Kidney (tissue), 14 donors: ENCODE results near the gene STYXL1. TPM values are rescaled to one million over a fixed set of nuclear protein-coding genes. Genes with fewer than 3 reads are reported as not detected.

Experiments used
- DNase-seq, 5 donors: peaks; one replicate each; pipeline ENCODE4 v3.0.0-alpha.2; 2013 to 2020
- FAIRE-seq: peaks from 2 replicates; lab custom pipeline; 2012; peaks lifted over from hg19 to GRCh38; lab: Jason Lieb, UNC
- H3K27ac ChIP-seq, 2 donors: one replicate each; pipeline ENCODE4 v1.7.0; 2013; ENCODE audit warnings: low read depth in 2 of 2, low read length in 2 of 2, inconsistent platforms in 1 of 2
- H3K27me3 ChIP-seq: one replicate; pipeline ENCODE4 v1.7.1; 2013; ENCODE audit warnings: low read length, inconsistent platforms; ENCODE audit not compliant: control insufficient read depth, insufficient read depth
- H3K36me3 ChIP-seq, 3 donors: one replicate each; pipeline versions ENCODE4 v1.7.0 to v1.7.1; 2013; ENCODE audit warnings: low read length in 3 of 3, control low read depth in 1 of 3, inconsistent platforms in 1 of 3; ENCODE audit not compliant: insufficient read depth in 3 of 3, control insufficient read depth in 2 of 3
- H3K4me1 ChIP-seq, 3 donors: one replicate each; pipeline versions ENCODE4 v1.7.0 to v1.7.1; 2013; ENCODE audit warnings: low read length in 3 of 3, inconsistent platforms in 1 of 3, low read depth in 1 of 3; ENCODE audit not compliant: control insufficient read depth in 2 of 3, insufficient read depth in 2 of 3
- H3K4me3 ChIP-seq, 3 donors: one replicate each; pipeline versions ENCODE4 v1.7.0 to v1.8.1; 2013; ENCODE audit warnings: low read length in 3 of 3, control low read depth in 1 of 3, inconsistent platforms in 1 of 3
- H3K9ac ChIP-seq, 3 donors: one replicate each; pipeline versions ENCODE4 v1.7.0 to v1.7.1; 2013; ENCODE audit warnings: low read length in 3 of 3, control low read depth in 1 of 3, inconsistent platforms in 1 of 3
- H3K9me3 ChIP-seq, 3 donors: one replicate each; pipeline versions ENCODE4 v1.7.0 to v1.7.1; 2013; ENCODE audit warnings: low read length in 3 of 3, control low read depth in 1 of 3, inconsistent platforms in 1 of 3; ENCODE audit not compliant: control insufficient read depth in 2 of 3, insufficient read depth in 1 of 3
- intact Hi-C: fragments of 100-400 bp; cut with DNase I; formaldehyde crosslinking; loops from one replicate; pipeline ENCODE4 v1.11.1; 2022
- polyA plus RNA-seq: library from polyadenylated mRNA; stranded (reverse); fragments of 350-450 nt; fragmentation: Illumina TruSeq; extraction: RNeasy Lipid Tissue Mini Kit (QIAGEN cat#74804); gene quantifications from one replicate; pipeline ENCODE4 v1.2.3, GENCODE V29; 2014; ENCODE audit warnings: low read depth, low replicate concordance; ENCODE audit not compliant: insufficient read depth
- total RNA-seq: library from RNA; stranded (reverse); fragmentation: NEBNext Ultra II Directional; extraction: Animal tissue kit (Norgen Biotek cat#: 25700); gene quantifications from one replicate; pipeline ENCODE4 v1.2.1, GENCODE V29; 2021
- TF ChIP-seq, protein P1 (sequence below): IDR thresholded peaks from 3 replicates; pipeline ENCODE4 v1.5.1; 2012; ENCODE audit warnings: mild to moderate bottlenecking, moderate library complexity, borderline replicate concordance; ENCODE audit not compliant: insufficient read depth; ENCODE audit errors: extremely low read depth
- donor health status: control.
- donor health status: control.
- donor health status: control.
- donor health status: control.
- donor health status: control.
- donor health status: DM: yes; HTN: yes; CAD: no.
- donor health status: Normal renal cell carcinoma (clear cell type).

Gene STYXL1
- total and polyA plus RNA-seq, 2 donors from 2014 or later: 29.9 to 55.5 TPM

DNA sequence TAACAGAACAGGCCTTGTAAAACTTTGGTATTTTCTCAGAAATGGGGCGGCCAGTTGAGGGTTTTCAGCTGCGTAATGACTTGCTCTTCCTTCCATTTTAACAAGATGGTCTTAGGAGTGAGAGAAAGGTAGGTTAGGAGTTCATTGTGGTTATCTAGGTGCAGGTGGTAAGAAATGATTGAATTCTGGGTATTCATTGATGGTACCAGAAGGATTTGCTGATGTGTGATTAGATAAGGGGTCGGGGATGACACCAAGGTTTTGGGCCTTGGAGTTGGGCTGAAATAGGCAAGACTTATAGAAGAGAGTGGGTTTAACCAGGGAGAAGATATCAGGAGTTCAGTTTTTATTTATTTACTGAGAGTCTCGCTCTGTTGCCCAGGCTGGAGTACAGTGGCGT lies 2.7 kb upstream of the STYXL1 start:
- Histone ChIP-seq H3K27ac (no peak overlapping the region), H3K36me3 (peaks cover 0 to 11% (median 6%) of the 10 kb centered on the region in 3 donors), H3K9me3 (no peaks in the 10 kb centered on the region), H3K27me3 (no peaks in the 10 kb centered on the region), H3K4me3 (no peak overlapping the region), H3K4me1 (peaks cover 0 to 6% (median 5%) of the 10 kb centered on the region in 3 donors), H3K9ac (no peak overlapping the region)
- TF ChIP-seq, protein P1, sequence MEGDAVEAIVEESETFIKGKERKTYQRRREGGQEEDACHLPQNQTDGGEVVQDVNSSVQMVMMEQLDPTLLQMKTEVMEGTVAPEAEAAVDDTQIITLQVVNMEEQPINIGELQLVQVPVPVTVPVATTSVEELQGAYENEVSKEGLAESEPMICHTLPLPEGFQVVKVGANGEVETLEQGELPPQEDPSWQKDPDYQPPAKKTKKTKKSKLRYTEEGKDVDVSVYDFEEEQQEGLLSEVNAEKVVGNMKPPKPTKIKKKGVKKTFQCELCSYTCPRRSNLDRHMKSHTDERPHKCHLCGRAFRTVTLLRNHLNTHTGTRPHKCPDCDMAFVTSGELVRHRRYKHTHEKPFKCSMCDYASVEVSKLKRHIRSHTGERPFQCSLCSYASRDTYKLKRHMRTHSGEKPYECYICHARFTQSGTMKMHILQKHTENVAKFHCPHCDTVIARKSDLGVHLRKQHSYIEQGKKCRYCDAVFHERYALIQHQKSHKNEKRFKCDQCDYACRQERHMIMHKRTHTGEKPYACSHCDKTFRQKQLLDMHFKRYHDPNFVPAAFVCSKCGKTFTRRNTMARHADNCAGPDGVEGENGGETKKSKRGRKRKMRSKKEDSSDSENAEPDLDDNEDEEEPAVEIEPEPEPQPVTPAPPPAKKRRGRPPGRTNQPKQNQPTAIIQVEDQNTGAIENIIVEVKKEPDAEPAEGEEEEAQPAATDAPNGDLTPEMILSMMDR: no peak
- FAIRE-seq (no peak), DNase-seq (no peak)
- intact Hi-C loops: no loop called here

DNA sequence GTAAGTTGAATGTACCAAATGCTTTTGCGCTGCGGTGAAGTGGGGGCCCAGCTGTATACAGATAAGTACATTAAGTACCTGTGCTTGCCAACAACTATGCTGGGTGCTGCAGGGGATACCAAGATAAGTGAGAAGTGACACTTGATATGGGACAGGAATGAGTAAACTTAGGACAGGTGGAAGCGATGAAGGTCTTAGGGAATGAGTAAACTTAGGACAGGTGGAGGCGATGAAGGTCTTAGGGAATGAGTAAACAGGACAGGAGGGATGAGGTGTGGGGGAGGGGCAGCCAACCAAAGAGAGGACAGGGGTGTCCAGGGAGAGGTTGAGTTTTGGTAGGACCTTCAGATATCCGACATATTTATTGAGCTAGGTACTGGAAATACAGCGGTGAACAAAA lies 1.5 kb upstream of the STYXL1 start:
- intact Hi-C loops: no loop called here
- DNase-seq (no peak), FAIRE-seq (no peak)
- peaks cover 0 to 6% (median 5%) of the 10 kb centered on the region in 3 donors for H3K4me1 ChIP-seq
- no peak overlapping the region for H3K27ac ChIP-seq
- H3K36me3 ChIP-seq: peaks cover 0 to 4% (median 0%) of the 10 kb centered on the region in 3 donors
- H3K9ac ChIP-seq: peak overlapping the region in 2 of 3 donors; percentile 22 to 97
- no peaks in the 10 kb centered on the region for H3K9me3 ChIP-seq
- no peaks in the 10 kb centered on the region for H3K27me3 ChIP-seq
- H3K4me3 ChIP-seq: peak overlapping the region in 2 of 3 donors; percentile 84 to 99
- TF ChIP-seq, protein P1: no peak

- intact Hi-C loops: no loop called here
- TF ChIP-seq, protein P1: no peak
- peak overlapping the region; percentile 84 to 99 (median 89) for H3K4me3 ChIP-seq
- H3K9me3 ChIP-seq: no peaks in the 10 kb centered on the region
- H3K4me1 ChIP-seq: peaks cover 0 to 6% (median 5%) of the 10 kb centered on the region in 3 donors
- H3K36me3 ChIP-seq: peaks cover 0 to 2% (median 0%) of the 10 kb centered on the region in 3 donors
- peak overlapping the region; percentile 79 to 97 (median 92) for H3K9ac ChIP-seq
- FAIRE-seq: no peak
- DNase-seq: peak in 3 of 5 donors; percentile 23 to 54 (median 50)
- no peaks in the 10 kb centered on the region for H3K27me3 ChIP-seq
- peak overlapping the region; percentile 88 to 90 for H3K27ac ChIP-seq
These were observed 828 bp upstream of the STYXL1 start for GRCh38 chr7:76048668-76048988.
